Measurements from ENCODE around the gene METAP2. TPM values are rescaled to one million over a fixed set of nuclear protein-coding genes. Genes with fewer than 3 reads are reported as not detected.

The METAP2 gene
- polyA plus RNA-seq, 1 of the 3 experiments (the other 2 are of a cell fraction), result 35.8 TPM

- DNase-seq, result peak; percentile 18
- no peak overlapping the region for H2AFZ ChIP-seq (ENCODE audit: low read depth)
- WGBS (ENCODE audit: low lambda C conversion rate), result 87% methylated on average over 8 of the region's 8 CpGs
- H4K20me1 ChIP-seq (ENCODE audit: insufficient read depth), result no peaks in the 10 kb centered on the region
- no peaks in the 10 kb centered on the region for H3K36me3 ChIP-seq (replicated peaks in 1 of 2; ENCODE audit: control insufficient read depth in 1 of 2, insufficient read depth in 2 of 2, low read length in 1 of 2)
- H3K4me3 ChIP-seq (ENCODE audit: low read depth in 2 of 2, low read length in 1 of 2), result no peak overlapping the region
- peaks cover 7% of the 10 kb centered on the region for H3F3A ChIP-seq (replicated peaks; ENCODE audit: insufficient read depth)
- H3K79me2 ChIP-seq (ENCODE audit: insufficient read depth), result no peaks in the 10 kb centered on the region
- POLR2A ChIA-PET, result no interaction called here
- H3K4me2 ChIP-seq, result no peak overlapping the region
- 0 out of 2 replicates have a peak, but pooled peaks cover under 1% of the 10 kb centered on the region for H3K27me3 ChIP-seq (ENCODE audit: insufficient read depth)
- CTCF ChIA-PET, result no interaction called here
- no peak overlapping the region; a peak in 1 of 4 replicates for H3K27ac ChIP-seq (ENCODE audit: low read depth in 2 of 2, low read length in 1 of 2)
- no peaks in the 10 kb centered on the region for H3K9me3 ChIP-seq
- no peak overlapping the region for H3K9ac ChIP-seq
- TF ChIP-seq PBX3 (IDR thresholded peaks at IDR 0.05) (no peak), MXI1 (IDR thresholded peaks at IDR 0.05; ENCODE audit: low read depth, low read length) (no peak), TCF12 (IDR thresholded peaks at IDR 0.05) (no peak), SIN3A (IDR thresholded peaks at IDR 0.05; ENCODE audit: borderline replicate concordance, low read depth, low read length) (no peak), GATA2 (CRISPR knock-in tag; IDR thresholded peaks at IDR 0.05) (no peak), IRF3 (IDR thresholded peaks at IDR 0.05; ENCODE audit: low read depth, low read length) (no peak)
- H3K4me1 ChIP-seq (ENCODE audit: control insufficient read depth in 1 of 2, insufficient read depth in 2 of 2, low read depth in 1 of 2, low read length in 1 of 2), result no peaks in the 10 kb centered on the region; a peak in 1 of 4 replicates
- no peaks in the 10 kb centered on the region for H3K9me2 ChIP-seq
These were observed 72.0 kb downstream of the METAP2 start for GRCh38 chr12:95545731-95546490.

- 0 out of 2 replicates have a peak, but pooled peaks cover 5% of the 10 kb centered on the region for H3K27me3 ChIP-seq (ENCODE audit: insufficient read depth)
- H3K9me3 ChIP-seq, result no peaks in the 10 kb centered on the region
- H3K9ac ChIP-seq, result no peak overlapping the region
- no peak overlapping the region for H3K4me3 ChIP-seq (ENCODE audit: low read depth in 2 of 2, low read length in 1 of 2)
- CTCF ChIA-PET, result no interaction called here
- DNase-seq, result no peak
- H3K9me2 ChIP-seq, result no peaks in the 10 kb centered on the region
- no peaks in the 10 kb centered on the region for H4K20me1 ChIP-seq (ENCODE audit: insufficient read depth)
- POLR2A ChIA-PET, result no interaction called here
- no peak overlapping the region for H2AFZ ChIP-seq (ENCODE audit: low read depth)
- no peaks in the 10 kb centered on the region for H3K79me2 ChIP-seq (ENCODE audit: insufficient read depth)
- H3K4me2 ChIP-seq, result no peak overlapping the region
- H3K4me1 ChIP-seq (ENCODE audit: control insufficient read depth in 1 of 2, insufficient read depth in 2 of 2, low read depth in 1 of 2, low read length in 1 of 2), result no peaks in the 10 kb centered on the region; a peak in 1 of 4 replicates
- H3K36me3 ChIP-seq (replicated peaks in 1 of 2; ENCODE audit: control insufficient read depth in 1 of 2, insufficient read depth in 2 of 2, low read length in 1 of 2), result no peaks in the 10 kb centered on the region
- H3K27ac ChIP-seq (ENCODE audit: low read depth in 2 of 2, low read length in 1 of 2), result no peak overlapping the region; a peak in 1 of 4 replicates
- H3F3A ChIP-seq (replicated peaks; ENCODE audit: insufficient read depth), result peaks cover 7% of the 10 kb centered on the region
- 81% methylated on average over 9 of the region's 9 CpGs for WGBS (ENCODE audit: low lambda C conversion rate)
- TF ChIP-seq IRF3 (IDR thresholded peaks at IDR 0.05; ENCODE audit: low read depth, low read length) (no peak), REST (IDR thresholded peaks at IDR 0.05; ENCODE audit: low read depth, low read length) (no peak), SMC3 (IDR thresholded peaks at IDR 0.05; ENCODE audit: low read depth, low read length) (no peak), ELF1 (IDR thresholded peaks at IDR 0.05) (no peak), FOXJ3 (CRISPR knock-in tag; IDR thresholded peaks at IDR 0.05) (no peak), TEAD4 (IDR thresholded peaks at IDR 0.05; ENCODE audit: borderline replicate concordance, insufficient read depth) (no peak), CHD2 (IDR thresholded peaks at IDR 0.05; ENCODE audit: low read length, partially characterized antibody) (no peak), GATA2 (CRISPR knock-in tag; IDR thresholded peaks at IDR 0.05) (no peak), CTCF (IDR thresholded peaks at IDR 0.05) (no peak), GABPA (IDR thresholded peaks at IDR 0.05; ENCODE audit: low read depth) (no peak), POLR2AphosphoS5 (IDR thresholded peaks at IDR 0.05; ENCODE audit: low read depth, low read length) (no peak), USF2 (IDR thresholded peaks at IDR 0.05; ENCODE audit: borderline replicate concordance, low read depth, low read length) (no peak), MXI1 (IDR thresholded peaks at IDR 0.05; ENCODE audit: low read depth, low read length) (no peak), JUND (IDR thresholded peaks at IDR 0.05) (no peak)
These were observed 72.5 kb downstream of the METAP2 start for GRCh38 chr12:95546491-95546813.

All from SK-N-SH (cell line).